Measurements from ENCODE around the gene AMER3.

DNA sequence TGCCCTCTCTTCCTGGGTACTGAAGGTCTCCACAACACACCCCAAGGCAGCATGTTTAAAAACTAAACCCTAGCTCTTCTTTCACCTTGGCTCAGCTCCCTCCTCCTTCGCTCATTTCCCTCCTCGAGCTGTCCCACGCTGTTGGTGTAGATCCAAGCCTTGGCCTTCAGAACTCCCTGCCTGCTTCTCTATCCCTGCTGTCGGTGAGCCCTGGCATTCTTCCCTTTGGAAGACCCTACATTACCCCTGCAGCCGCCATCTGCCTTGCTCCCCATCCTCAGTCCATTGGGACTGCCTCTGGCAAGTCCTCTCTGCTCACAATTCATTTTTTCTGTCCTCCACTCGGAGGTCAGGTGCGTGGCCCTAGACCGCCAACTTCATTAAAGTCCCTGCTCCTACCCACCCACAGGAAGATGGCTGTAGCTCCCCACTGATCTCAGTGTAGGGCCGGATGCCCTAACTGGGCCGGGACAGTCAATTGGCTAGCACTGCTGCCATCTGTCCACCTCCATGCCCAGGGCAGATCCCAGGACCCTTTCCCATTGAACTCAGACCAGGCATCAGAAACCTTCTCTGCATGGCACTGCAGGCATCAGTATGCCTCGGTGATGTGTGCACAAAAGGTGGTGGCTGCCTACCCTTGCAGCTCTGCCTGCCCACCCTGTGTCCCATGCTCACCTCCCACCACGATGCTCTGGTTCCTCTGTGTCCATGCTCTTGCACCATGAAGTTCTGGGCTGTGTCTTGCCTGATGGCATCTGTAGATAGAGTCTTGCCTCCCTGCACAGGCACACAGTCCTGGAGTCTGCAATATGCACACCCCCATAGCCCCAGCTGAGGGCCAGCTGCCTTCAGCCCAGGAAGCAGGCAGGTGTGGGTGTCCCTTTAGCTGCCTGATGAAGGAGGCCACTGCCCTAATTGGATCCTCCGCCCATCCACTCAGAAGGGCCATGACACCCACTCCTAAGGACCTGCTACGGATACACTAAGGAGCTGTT, 5.7 kb downstream of the AMER3 start:
- TF ChIP-seq, protein P1, sequence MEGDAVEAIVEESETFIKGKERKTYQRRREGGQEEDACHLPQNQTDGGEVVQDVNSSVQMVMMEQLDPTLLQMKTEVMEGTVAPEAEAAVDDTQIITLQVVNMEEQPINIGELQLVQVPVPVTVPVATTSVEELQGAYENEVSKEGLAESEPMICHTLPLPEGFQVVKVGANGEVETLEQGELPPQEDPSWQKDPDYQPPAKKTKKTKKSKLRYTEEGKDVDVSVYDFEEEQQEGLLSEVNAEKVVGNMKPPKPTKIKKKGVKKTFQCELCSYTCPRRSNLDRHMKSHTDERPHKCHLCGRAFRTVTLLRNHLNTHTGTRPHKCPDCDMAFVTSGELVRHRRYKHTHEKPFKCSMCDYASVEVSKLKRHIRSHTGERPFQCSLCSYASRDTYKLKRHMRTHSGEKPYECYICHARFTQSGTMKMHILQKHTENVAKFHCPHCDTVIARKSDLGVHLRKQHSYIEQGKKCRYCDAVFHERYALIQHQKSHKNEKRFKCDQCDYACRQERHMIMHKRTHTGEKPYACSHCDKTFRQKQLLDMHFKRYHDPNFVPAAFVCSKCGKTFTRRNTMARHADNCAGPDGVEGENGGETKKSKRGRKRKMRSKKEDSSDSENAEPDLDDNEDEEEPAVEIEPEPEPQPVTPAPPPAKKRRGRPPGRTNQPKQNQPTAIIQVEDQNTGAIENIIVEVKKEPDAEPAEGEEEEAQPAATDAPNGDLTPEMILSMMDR (IDR thresholded peaks at IDR 0.05), result no peak
- no peak for TF ChIP-seq POLR2A (IDR thresholded peaks at IDR 0.05)

Measured in lower leg skin (tissue), 3 donors.